Loucy (cell line): Measurements from ENCODE around the gene CMTM8.

Source experiments
- CTCF ChIP-seq: fragments of 200-600 bp; sonication (generic); conservative IDR thresholded peaks from 2 replicates; pipeline ENCODE4 v1.5.1; 2014; ENCODE audit warnings: mild to moderate bottlenecking, antibody characterized with exemption, low read length
- EZH2phosphoT487 ChIP-seq: fragments of 200-600 bp; IDR thresholded peaks from 2 replicates; pipeline ENCODE4 v1.6.1; 2018; ENCODE audit warnings: antibody characterized with exemption, mild to moderate bottlenecking, moderate library complexity, borderline replicate concordance

DNA sequence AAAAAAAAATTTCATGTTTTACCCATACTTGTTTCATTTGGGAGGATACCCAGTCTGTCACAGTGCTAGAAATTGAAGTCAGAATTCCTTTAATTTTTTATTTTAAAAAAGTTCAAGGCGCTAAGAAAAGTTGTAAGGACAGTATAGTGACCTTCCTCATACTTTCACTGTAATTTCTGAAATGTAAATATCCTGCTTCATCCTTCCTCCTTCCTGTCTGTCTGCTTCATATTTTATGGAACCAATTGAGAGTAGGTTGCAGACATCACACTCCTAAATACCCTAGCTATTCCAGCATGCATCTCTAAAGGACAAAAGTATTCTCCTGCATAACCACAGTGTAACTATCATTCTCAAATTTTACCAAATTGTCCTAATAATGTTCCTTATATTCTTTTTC is 35.8 kb downstream of the CMTM8 start:
- TF ChIP-seq CTCF (no peak), EZH2phosphoT487 (no peak)
